Progenitor cell of endocrine pancreas (in vitro differentiated cells): ENCODE measurements around the gene PSMA1. TPM values are rescaled to one million over a fixed set of nuclear protein-coding genes. Genes with fewer than 3 reads are reported as not detected.
"Not testable (repeated sequence)": the region's sequence is repeated elsewhere in the genome, so short reads cannot be mapped to it uniquely, and the experiment has no call there.

Experiments
- DNase-seq: peaks from one replicate; pipeline ENCODE4 v3.0.0; 2021; ENCODE audit warnings: low spot score; ENCODE audit not compliant: unreplicated experiment
- H3K27ac Mint-ChIP-seq: 2 replicates; pipeline ENCODE4 v1.8.0; 2021; ENCODE audit warnings: mild to moderate bottlenecking, moderate library complexity, mixed read lengths
- H3K27me3 Mint-ChIP-seq: 2 replicates; pipeline ENCODE4 v1.8.0; 2021; ENCODE audit warnings: mixed read lengths
- H3K36me3 Mint-ChIP-seq: 2 replicates; pipeline ENCODE4 v1.8.0; 2022; ENCODE audit warnings: mixed read lengths; ENCODE audit not compliant: insufficient read depth
- H3K4me1 Mint-ChIP-seq: 2 replicates; pipeline ENCODE4 v1.8.0; 2021; ENCODE audit warnings: low read depth, mixed read lengths
- H3K4me3 Mint-ChIP-seq: 2 replicates; pipeline ENCODE4 v1.8.0; 2021; ENCODE audit warnings: low read depth, mild to moderate bottlenecking, moderate library complexity, mixed read lengths
- H3K9me3 Mint-ChIP-seq: 2 replicates; pipeline ENCODE4 v1.8.0; 2021; ENCODE audit warnings: low read depth, mixed read lengths
- total RNA-seq: library from RNA; stranded (reverse); gene quantifications from 2 replicates; pipeline ENCODE4 v1.2.1, GENCODE V29; 2021
- TF ChIP-seq, protein P1 (sequence below): fragments of 200-600 bp; sonication (generic); IDR thresholded peaks from one replicate; pipeline ENCODE4 v1.5.0; 2021; ENCODE audit warnings: antibody characterized with exemption, mild to moderate bottlenecking; ENCODE audit not compliant: unreplicated experiment

PSMA1 gene
- total RNA-seq, 1 donor from 2014 or later: 147 TPM

DNA sequence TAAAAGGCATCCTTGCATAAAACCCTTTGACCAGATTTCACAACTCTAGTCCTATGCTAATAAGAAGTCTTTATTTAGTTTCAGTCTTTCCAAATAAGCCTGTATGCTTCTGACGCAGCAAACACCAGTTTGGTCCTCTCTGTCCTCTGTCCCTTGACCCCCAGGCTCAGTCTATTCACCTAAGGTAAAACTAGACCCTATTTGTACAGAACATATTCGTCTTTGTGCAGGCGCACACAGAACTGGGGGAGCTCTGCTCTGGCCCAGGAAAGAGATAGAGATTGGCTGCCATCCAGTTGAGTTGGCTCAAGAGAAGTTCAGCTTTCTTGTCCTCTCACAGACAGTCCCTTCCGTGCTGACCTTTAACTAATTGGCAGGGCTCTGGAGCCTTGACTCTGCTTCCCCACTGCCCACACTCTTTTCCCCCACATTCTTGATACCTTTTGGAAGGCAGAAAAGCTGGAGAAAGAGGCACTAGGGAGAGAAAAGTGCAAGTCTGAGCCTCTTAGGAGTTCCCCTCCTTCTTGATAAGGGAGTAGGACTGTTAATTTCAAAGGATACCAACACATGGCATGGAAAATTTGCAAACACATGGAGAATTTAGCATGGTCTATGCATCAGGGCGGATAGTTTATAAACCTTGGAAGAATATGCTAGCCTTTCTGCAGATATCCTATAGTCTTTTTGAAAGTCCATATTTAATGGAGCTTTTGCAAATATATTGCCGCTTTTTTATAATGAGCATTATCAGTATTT, 21.2 kb upstream of the PSMA1 start:
- H3K27ac Mint-ChIP-seq: no peak overlapping the region
- no peak for DNase-seq
- no peaks in the 10 kb centered on the region for H3K9me3 Mint-ChIP-seq
- H3K4me3 Mint-ChIP-seq: no peak overlapping the region
- H3K4me1 Mint-ChIP-seq: peaks cover 4% of the 10 kb centered on the region
- H3K27me3 Mint-ChIP-seq: no peaks in the 10 kb centered on the region
- no peaks in the 10 kb centered on the region for H3K36me3 Mint-ChIP-seq
- TF ChIP-seq, protein P1, sequence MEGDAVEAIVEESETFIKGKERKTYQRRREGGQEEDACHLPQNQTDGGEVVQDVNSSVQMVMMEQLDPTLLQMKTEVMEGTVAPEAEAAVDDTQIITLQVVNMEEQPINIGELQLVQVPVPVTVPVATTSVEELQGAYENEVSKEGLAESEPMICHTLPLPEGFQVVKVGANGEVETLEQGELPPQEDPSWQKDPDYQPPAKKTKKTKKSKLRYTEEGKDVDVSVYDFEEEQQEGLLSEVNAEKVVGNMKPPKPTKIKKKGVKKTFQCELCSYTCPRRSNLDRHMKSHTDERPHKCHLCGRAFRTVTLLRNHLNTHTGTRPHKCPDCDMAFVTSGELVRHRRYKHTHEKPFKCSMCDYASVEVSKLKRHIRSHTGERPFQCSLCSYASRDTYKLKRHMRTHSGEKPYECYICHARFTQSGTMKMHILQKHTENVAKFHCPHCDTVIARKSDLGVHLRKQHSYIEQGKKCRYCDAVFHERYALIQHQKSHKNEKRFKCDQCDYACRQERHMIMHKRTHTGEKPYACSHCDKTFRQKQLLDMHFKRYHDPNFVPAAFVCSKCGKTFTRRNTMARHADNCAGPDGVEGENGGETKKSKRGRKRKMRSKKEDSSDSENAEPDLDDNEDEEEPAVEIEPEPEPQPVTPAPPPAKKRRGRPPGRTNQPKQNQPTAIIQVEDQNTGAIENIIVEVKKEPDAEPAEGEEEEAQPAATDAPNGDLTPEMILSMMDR: no peak

DNA sequence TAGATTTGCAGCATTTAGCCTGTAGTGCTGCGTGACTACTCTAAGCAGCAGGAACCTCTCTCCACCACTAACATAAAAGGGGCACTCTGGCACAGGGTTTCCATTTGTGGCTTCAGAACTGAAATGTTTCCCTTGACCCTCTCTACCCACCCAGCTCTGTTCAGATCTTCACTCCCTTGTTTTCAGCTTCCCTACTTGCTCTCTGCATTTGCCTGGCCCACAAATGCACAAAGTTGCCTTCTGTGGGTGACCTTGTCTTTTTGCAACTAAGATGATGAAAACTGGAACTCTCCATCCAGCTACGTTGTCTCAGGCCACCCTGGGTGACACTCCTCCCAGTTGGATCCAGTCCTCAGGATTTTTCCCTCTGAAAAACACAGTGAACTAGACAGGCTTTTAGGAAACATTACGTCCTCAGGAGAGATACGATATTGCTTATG, 19.8 kb upstream of the PSMA1 start:
- no peak overlapping the region for H3K27ac Mint-ChIP-seq
- H3K4me3 Mint-ChIP-seq: no peak overlapping the region
- TF ChIP-seq, protein P1: no peak

DNA sequence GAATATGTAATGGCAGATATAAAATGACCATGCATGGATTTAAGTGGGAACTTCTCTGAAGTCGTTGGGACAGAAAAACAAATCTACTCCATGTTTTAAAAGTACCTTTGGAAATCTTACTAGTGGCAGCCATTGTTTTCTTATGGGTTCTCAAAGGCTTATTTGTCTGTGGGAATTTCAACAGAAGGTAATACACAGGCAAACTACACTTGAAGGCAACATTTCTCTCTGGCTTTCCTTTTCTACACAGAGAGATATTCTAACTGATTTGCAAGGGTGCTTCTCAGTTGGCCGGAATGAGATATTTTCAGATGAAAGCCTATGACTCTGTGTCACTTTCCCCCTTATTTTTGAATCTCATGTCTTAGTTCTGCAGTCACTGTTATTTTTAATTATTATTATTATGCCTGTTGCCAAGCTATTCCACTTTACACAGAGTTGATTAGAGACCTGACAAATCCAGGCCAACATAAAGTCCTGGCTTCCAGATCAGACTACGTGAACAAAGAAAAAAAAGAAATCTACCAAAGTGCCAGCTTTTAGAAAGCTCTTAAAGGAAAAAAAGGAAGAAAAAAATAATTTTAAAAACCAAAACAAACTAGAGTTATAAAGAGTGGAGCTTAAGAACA, 18.9 kb upstream of the PSMA1 start:
- H3K4me1 Mint-ChIP-seq: peaks cover 4% of the 10 kb centered on the region
- no peak overlapping the region for H3K4me3 Mint-ChIP-seq
- no peak overlapping the region for H3K27ac Mint-ChIP-seq
- DNase-seq: no peak
- TF ChIP-seq, protein P1: no peak
- no peaks in the 10 kb centered on the region for H3K27me3 Mint-ChIP-seq
- no peaks in the 10 kb centered on the region for H3K9me3 Mint-ChIP-seq
- no peaks in the 10 kb centered on the region for H3K36me3 Mint-ChIP-seq

More for the DNA sequence above, 19.8 kb upstream of the PSMA1 start:
- Mint-ChIP-seq H3K27me3 (no peaks in the 10 kb centered on the region), H3K9me3 (no peaks in the 10 kb centered on the region), H3K4me1 (peaks cover 4% of the 10 kb centered on the region), H3K36me3 (no peaks in the 10 kb centered on the region)
- DNase-seq: no peak

DNA sequence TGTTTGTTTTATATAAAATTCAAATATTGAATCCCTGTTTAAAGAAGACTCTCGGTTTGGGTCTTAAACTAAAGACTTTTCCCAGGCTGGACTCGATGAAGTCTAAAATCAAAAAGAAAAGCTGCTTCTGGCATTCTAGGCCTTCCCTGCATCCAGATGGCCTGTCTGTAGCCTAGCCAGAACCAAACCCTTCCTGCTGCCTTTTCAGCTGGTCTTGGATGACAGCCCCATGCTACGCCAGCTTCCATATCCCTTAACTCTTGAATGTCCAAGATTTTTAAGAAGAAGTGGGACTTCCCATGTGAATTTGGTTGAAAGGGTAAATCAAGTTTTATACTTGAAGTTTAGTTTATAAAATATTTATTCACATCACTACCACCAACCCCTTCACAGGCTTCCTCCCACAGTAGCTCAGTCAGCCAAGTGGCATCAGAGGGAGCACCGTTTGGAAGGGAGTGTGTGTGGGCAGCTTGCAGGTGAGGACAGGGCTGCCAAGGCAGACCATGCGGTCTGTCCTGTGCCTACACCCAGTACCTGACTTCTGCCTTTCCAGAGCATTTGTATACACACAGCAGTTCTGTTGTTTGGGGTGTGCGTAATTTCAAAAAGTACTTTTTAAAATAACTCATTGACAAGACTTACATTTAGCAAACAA, 18.2 kb upstream of the PSMA1 start:
- no peak for DNase-seq
- H3K9me3 Mint-ChIP-seq: no peaks in the 10 kb centered on the region
- H3K4me3 Mint-ChIP-seq: no peak overlapping the region
- no peaks in the 10 kb centered on the region for H3K27me3 Mint-ChIP-seq
- TF ChIP-seq, protein P1: no peak
- H3K27ac Mint-ChIP-seq: no peak overlapping the region
- H3K4me1 Mint-ChIP-seq: peaks cover 4% of the 10 kb centered on the region
- no peaks in the 10 kb centered on the region for H3K36me3 Mint-ChIP-seq

DNA sequence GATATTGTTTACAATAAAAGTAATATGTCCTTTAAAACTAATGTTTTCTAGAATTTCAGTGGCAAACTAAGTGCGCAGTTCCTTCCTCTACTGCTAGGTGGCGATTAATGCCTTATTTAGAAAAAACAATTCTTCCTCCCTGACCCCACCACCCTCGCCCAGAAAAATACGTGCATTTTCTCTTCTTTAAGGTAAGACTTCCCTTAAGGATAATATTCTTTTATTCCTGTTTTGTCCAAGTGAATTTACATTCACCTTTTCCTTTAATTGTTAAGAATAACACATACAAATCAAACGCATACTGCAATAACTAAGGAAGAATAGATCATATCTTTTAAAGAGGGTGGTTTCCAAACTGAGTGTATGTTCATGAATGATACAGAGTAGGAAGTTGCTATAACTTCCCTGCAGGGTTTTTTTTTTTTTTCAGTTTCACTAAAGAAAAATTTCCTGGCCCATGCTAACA, 17.0 kb upstream of the PSMA1 start:
- H3K4me1 Mint-ChIP-seq: peaks cover 4% of the 10 kb centered on the region
- H3K9me3 Mint-ChIP-seq: no peaks in the 10 kb centered on the region
- no peak for DNase-seq
- H3K27me3 Mint-ChIP-seq: no peaks in the 10 kb centered on the region
- H3K4me3 Mint-ChIP-seq: no peak overlapping the region
- H3K36me3 Mint-ChIP-seq: no peaks in the 10 kb centered on the region
- TF ChIP-seq, protein P1: peak; percentile 79
- H3K27ac Mint-ChIP-seq: no peak overlapping the region

DNA sequence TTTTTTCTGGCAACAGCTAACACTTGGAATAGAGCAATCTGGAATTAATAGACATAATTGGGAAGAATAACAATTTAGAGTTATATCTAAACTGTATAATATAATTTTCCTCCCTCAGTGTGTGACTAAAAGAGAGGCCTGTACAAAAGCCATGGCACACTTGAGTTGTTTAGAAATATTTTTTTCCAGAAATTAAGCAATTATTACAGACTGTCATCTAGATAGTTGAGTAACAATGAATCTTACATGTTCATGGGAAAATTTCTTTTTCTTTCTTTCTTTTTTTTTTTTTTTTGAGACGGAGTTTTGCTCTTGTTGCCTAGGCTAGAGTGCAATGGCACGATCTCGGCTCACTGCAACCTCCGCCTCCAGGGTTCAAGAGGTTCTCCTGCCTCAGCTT, 15.0 kb upstream of the PSMA1 start:
- not testable (repeated sequence) for H3K4me3 Mint-ChIP-seq, H3K4me1 Mint-ChIP-seq, H3K9me3 Mint-ChIP-seq, H3K36me3 Mint-ChIP-seq, H3K27me3 Mint-ChIP-seq, DNase-seq, H3K27ac Mint-ChIP-seq
